Endothelial cell of umbilical vein (primary cell): ENCODE measurements around the gene TNFRSF8. TPM values are rescaled to one million over a fixed set of nuclear protein-coding genes. Genes with fewer than 3 reads are reported as not detected.

Experiments used
- BruUV-seq: library from RNA; stranded (reverse); fragments of 400-500 nt; replicated peaks from 2 replicates; lab custom pipeline; 2021; lab: Mats Ljungman, UMichigan
- CTCF ChIA-PET: fragments of 300-600, 350-600 bp; sonication (Branson Sonifier 250); formaldehyde crosslinking; loops from one replicate; lab custom pipeline; 2021; ENCODE audit warnings: antibody characterized with exemption, inconsistent platforms; lab: Charles Lee
- POLR2A ChIA-PET: fragments of 300-600, 350-600 bp; sonication (Branson Sonifier 250); formaldehyde crosslinking; loops from one replicate; lab custom pipeline; 2021; ENCODE audit warnings: antibody characterized with exemption, inconsistent platforms; lab: Charles Lee
- DNase-seq: peaks from one replicate; pipeline ENCODE4 v3.0.0-alpha.2; 2011; ENCODE audit warnings: low read depth, low spot score
- FAIRE-seq: peaks from 2 replicates; lab custom pipeline; 2011; peaks lifted over from hg19 to GRCh38; lab: Jason Lieb, UNC
- H2AFZ ChIP-seq: 2 replicates; pipeline ENCODE4 v1.6.0; 2012; ENCODE audit warnings: low read depth, low read length, control low read depth, inconsistent platforms
- H3K27ac ChIP-seq: 2 replicates; pipeline ENCODE4 v1.5.1; 2011; ENCODE audit warnings: low read depth, mild to moderate bottlenecking, control low read depth, low read length, moderate library complexity; ENCODE audit not compliant: insufficient read depth
- H3K27me3 ChIP-seq, 2 experiments: 2 replicates each; pipeline versions ENCODE4 v1.6.0 to v1.6.1; 2011; ENCODE audit warnings: low read length in 2 of 2, mixed read lengths in 1 of 2; ENCODE audit not compliant: control insufficient read depth in 2 of 2, insufficient read depth in 2 of 2
- H3K36me3 ChIP-seq, 2 experiments: 2 replicates in 1 of 2; 3 replicates in 1 of 2; pipeline ENCODE4 v1.5.1; 2011; ENCODE audit warnings: low read length in 2 of 2, mild to moderate bottlenecking in 1 of 2, moderate library complexity in 1 of 2; ENCODE audit not compliant: control insufficient read depth in 2 of 2, insufficient read depth in 2 of 2; ENCODE audit errors: extremely low read depth in 1 of 2
- H3K4me1 ChIP-seq: 3 replicates; pipeline ENCODE4 v1.5.1; 2011; ENCODE audit warnings: mild to moderate bottlenecking, low read length; ENCODE audit not compliant: control insufficient read depth, insufficient read depth; ENCODE audit errors: extremely low read depth
- H3K4me2 ChIP-seq: 2 replicates; pipeline ENCODE4 v1.6.1; 2011; ENCODE audit warnings: low read length, control low read depth, mixed read lengths; ENCODE audit not compliant: insufficient read depth
- H3K4me3 ChIP-seq, 3 experiments: fragments of 200-600 bp in 1 of 3; sonication (generic), shearing (Covaris generic) in 1 of 3; replicated peaks in 1 of 3; 2 replicates each; pipeline ENCODE4 v1.5.1; 2011 to 2016; ENCODE audit warnings: control low read depth in 3 of 3, low read length in 3 of 3, mild to moderate bottlenecking in 2 of 3, inconsistent platforms in 1 of 3, low read depth in 1 of 3, moderate library complexity in 1 of 3; ENCODE audit not compliant: insufficient read depth in 1 of 3
- H3K79me2 ChIP-seq: 2 replicates; pipeline ENCODE4 v1.6.0; 2012; ENCODE audit warnings: low read length, inconsistent platforms; ENCODE audit not compliant: control insufficient read depth, insufficient read depth
- H3K9ac ChIP-seq: replicated peaks from 2 replicates; pipeline ENCODE3; 2011; ENCODE audit warnings: low read length, control low read depth; ENCODE audit not compliant: insufficient read depth; ENCODE audit errors: extremely low read depth
- H3K9me1 ChIP-seq: replicated peaks from 3 replicates; pipeline ENCODE4 v1.6.0; 2011; ENCODE audit warnings: mild to moderate bottlenecking, low read length; ENCODE audit not compliant: control insufficient read depth, insufficient read depth; ENCODE audit errors: extremely low read depth
- H3K9me3 ChIP-seq: replicated peaks from 2 replicates; pipeline ENCODE4 v1.5.1; 2012; ENCODE audit warnings: low read length, inconsistent platforms; ENCODE audit not compliant: control insufficient read depth, insufficient read depth
- H4K20me1 ChIP-seq: replicated peaks from 2 replicates; pipeline ENCODE3; 2011; ENCODE audit warnings: mild to moderate bottlenecking, low read length; ENCODE audit not compliant: control insufficient read depth, insufficient read depth; ENCODE audit errors: extremely low read depth
- CTCF ChIP-seq, 2 donors: IDR thresholded peaks; 1 replicate in 1 of 2; 2 replicates in 1 of 2; pipeline ENCODE4 v1.5.1; 2011; ENCODE audit warnings: low read length in 2 of 2, mild to moderate bottlenecking in 2 of 2, moderate library complexity in 2 of 2, control low read depth in 1 of 2, inconsistent platforms in 1 of 2, low read depth in 1 of 2; ENCODE audit not compliant: insufficient read depth in 1 of 2; ENCODE audit errors: extremely low read depth in 1 of 2
- EZH2 ChIP-seq: IDR thresholded peaks from 2 replicates; pipeline ENCODE4 v1.6.1; 2012; ENCODE audit warnings: borderline replicate concordance, low read depth, mild to moderate bottlenecking, moderate library complexity, low read length, inconsistent platforms; ENCODE audit not compliant: severe bottlenecking
- FOS ChIP-seq: IDR thresholded peaks from 2 replicates; pipeline ENCODE4 v1.6.1; 2011; ENCODE audit warnings: mild to moderate bottlenecking, low read length, moderate library complexity, borderline replicate concordance; ENCODE audit not compliant: insufficient read depth
- GATA2 ChIP-seq: IDR thresholded peaks from 2 replicates; pipeline ENCODE4 v1.7.0; 2011; ENCODE audit warnings: low read depth, mild to moderate bottlenecking, moderate library complexity, mixed read lengths, low read length; ENCODE audit not compliant: insufficient read length, insufficient read depth
- JUN ChIP-seq: IDR thresholded peaks from 2 replicates; pipeline ENCODE4 v1.6.1; 2011; ENCODE audit warnings: borderline replicate concordance, low read depth; ENCODE audit not compliant: insufficient read length, insufficient read depth
- MYC ChIP-seq: IDR thresholded peaks from one replicate; pipeline ENCODE4 v1.6.1; 2011; ENCODE audit warnings: mild to moderate bottlenecking, low read depth, low read length
- POLR2A ChIP-seq: IDR thresholded peaks from 2 replicates; pipeline ENCODE4 v1.6.1; 2012; ENCODE audit warnings: low read depth, mild to moderate bottlenecking, control low read depth, low read length
- POLR2AphosphoS5 ChIP-seq: IDR thresholded peaks from 2 replicates; pipeline ENCODE4 v1.6.1; 2012; ENCODE audit warnings: low read depth, mild to moderate bottlenecking, control low read depth, low read length, moderate library complexity; ENCODE audit not compliant: insufficient read depth
- dilution Hi-C: fragments of 300-500 bp; cut with MboI; formaldehyde crosslinking; loops from one replicate; pipeline ENCODE4 v1.15.0; 2019; ENCODE audit warnings: low sequenced_read_pairs; ENCODE audit not compliant: extremely low pct_ligation_motif_present
- intact Hi-C: fragments of 100-400 bp; cut with micrococcal nuclease; formaldehyde crosslinking; loops from one replicate; pipeline ENCODE4 v1.10.0; 2022
- polyA plus RNA-seq, 4 experiments: library from polyadenylated mRNA; depleted of rRNA in 3 of 4; stranded (reverse) in 3 of 4; unstranded in 1 of 4; fragments of >200 nt; gene quantifications; 2 replicates each; pipeline versions ENCODE4 v1.2.1 to v1.2.3, GENCODE V29; 2011 to 2012; ENCODE audit warnings: missing spikeins in 1 of 4
- total RNA-seq: library from RNA; stranded (reverse); gene quantifications from 2 replicates; pipeline ENCODE4 v1.2.3, GENCODE V29; 2021
- TF ChIP-seq, protein P1 (sequence below): IDR thresholded peaks from 2 replicates; pipeline ENCODE4 v1.6.1; 2011; ENCODE audit not compliant: insufficient read depth, insufficient read length

The TNFRSF8 gene
- total and polyA plus RNA-seq, 2 donors (not counting 3 experiments of a cell fraction or from before 2014, with no cell fraction given) = 0.47 TPM; not detected in 1

- DNase-seq = no peak
- no peak overlapping the region for H3K27ac ChIP-seq
- no peaks in the 10 kb centered on the region for H3K27me3 ChIP-seq
- ChIA-PET CTCF (interaction anchor here (1.1 to 7.2 kb wide), 2 partner anchors 10 to 14 kb away, joined by 3 to 48 read pairs; no protein-coding TSS in a partner anchor), POLR2A (no interaction called here)
- no peaks in the 10 kb centered on the region for H3K9me1 ChIP-seq
- H3K79me2 ChIP-seq = no peaks in the 10 kb centered on the region
- H3K4me2 ChIP-seq = no peak overlapping the region
- H3K9ac ChIP-seq = no peak overlapping the region
- peaks cover 9% of the 10 kb centered on the region for H3K4me1 ChIP-seq
- intact Hi-C loops = no loop called here
- dilution Hi-C loops = no loop called here
- BruUV-seq = no TSS peak
- no peak for TF ChIP-seq FOS
- no peak for TF ChIP-seq EZH2
- TF ChIP-seq, protein P1, sequence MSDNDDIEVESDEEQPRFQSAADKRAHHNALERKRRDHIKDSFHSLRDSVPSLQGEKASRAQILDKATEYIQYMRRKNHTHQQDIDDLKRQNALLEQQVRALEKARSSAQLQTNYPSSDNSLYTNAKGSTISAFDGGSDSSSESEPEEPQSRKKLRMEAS = no peak
- TF ChIP-seq POLR2A = no peak
- no peak for TF ChIP-seq GATA2
- TF ChIP-seq JUN = no peak
- no peak for TF ChIP-seq POLR2AphosphoS5
- no peak for TF ChIP-seq MYC
- no peak for TF ChIP-seq CTCF (IDR thresholded peaks at IDR 0.05; ENCODE audit: extremely low read depth in 1 of 2, insufficient read depth in 1 of 2, low read depth in 1 of 2, low read length in 2 of 2)
- H4K20me1 ChIP-seq = no peaks in the 10 kb centered on the region
- H3K9me3 ChIP-seq = no peaks in the 10 kb centered on the region
- no peak overlapping the region for H2AFZ ChIP-seq
- H3K36me3 ChIP-seq = no peaks in the 10 kb centered on the region
- no peak for FAIRE-seq
- H3K4me3 ChIP-seq = no peak overlapping the region
These were observed 76.9 kb downstream of the TNFRSF8 start for GRCh38 chr1:12140016-12140415.
